Measurements from ENCODE around the gene RGS4.
A peak's percentile ranks its signal among the peaks of the same experiment; 100 is the strongest.

The RGS4 gene

GRCh38 chr1:163069142-163069541 lies at the start of gene RGS4:
RGS4 (plus strand) TSS chr1:163069361; CDS start chr1:163069485, 124 bp downstream.
- DNase-seq: no peak

- DNase-seq: no peak
These were observed 47.0 kb upstream of the RGS4 start for GRCh38 chr1:163022129-163022528.

GRCh38 chr1:163027610-163028009 lies 41.6 kb upstream of the RGS4 start:
- DNase-seq: no peak

GRCh38 chr1:163029901-163030300 lies 39.3 kb upstream of the RGS4 start:
- DNase-seq: no peak

- peak; percentile 16 for DNase-seq
These were observed 33.5 kb upstream of the RGS4 start for GRCh38 chr1:163035446-163036249.

GRCh38 chr1:163036671-163037070 lies 32.5 kb upstream of the RGS4 start:
- DNase-seq: no peak

GRCh38 chr1:163038928-163039706 lies 30.0 kb upstream of the RGS4 start:
- no peak for DNase-seq

GRCh38 chr1:163039707-163040093 lies 29.5 kb upstream of the RGS4 start:
- no peak for DNase-seq

- DNase-seq: no peak
These were observed 23.1 kb upstream of the RGS4 start for GRCh38 chr1:163046071-163046470.

GRCh38 chr1:163047951-163048659 lies 21.1 kb upstream of the RGS4 start:
- DNase-seq: no peak

- no peak for DNase-seq
These were observed 20.3 kb upstream of the RGS4 start for GRCh38 chr1:163048869-163049268.

- no peak for DNase-seq
These were observed 19.9 kb upstream of the RGS4 start for GRCh38 chr1:163049296-163049695.

GRCh38 chr1:163050496-163050895 lies 18.7 kb upstream of the RGS4 start:
- no peak for DNase-seq

- peak; percentile 16 for DNase-seq
These were observed 15.0 kb upstream of the RGS4 start for GRCh38 chr1:163054181-163054591.

GRCh38 chr1:163055005-163055404 lies 14.2 kb upstream of the RGS4 start:
- no peak for DNase-seq

GRCh38 chr1:163055531-163055930 lies 13.6 kb upstream of the RGS4 start:
- peak; percentile 93 for DNase-seq

GRCh38 chr1:163056831-163057230 lies 12.3 kb upstream of the RGS4 start:
- no peak for DNase-seq

GRCh38 chr1:163060343-163061007 lies 8.7 kb upstream of the RGS4 start:
- no peak for DNase-seq

- no peak for DNase-seq
These were observed 6.0 kb upstream of the RGS4 start for GRCh38 chr1:163063143-163063542.

GRCh38 chr1:163063610-163064009 lies 5.6 kb upstream of the RGS4 start:
- DNase-seq: no peak

GRCh38 chr1:163066168-163066567 lies 3.0 kb upstream of the RGS4 start:
- DNase-seq: no peak

GRCh38 chr1:163066686-163067085 lies 2.5 kb upstream of the RGS4 start:
- no peak for DNase-seq

GRCh38 chr1:163068716-163069115 lies 445 bp upstream of the RGS4 start:
- DNase-seq: no peak

Data from NCI-H345 (cell line).